ACC112 (cell line): ENCODE measurements around the gene DCAF8.
A peak's percentile ranks its signal among the peaks of the same experiment; 100 is the strongest.

Experiments
- H2AFZ ChIP-seq: fragments of 200-600 bp; sonication (generic); one replicate; pipeline ENCODE4 v1.6.0; 2017; ENCODE audit warnings: antibody characterized with exemption, low read length; ENCODE audit not compliant: unreplicated experiment
- H3K27ac ChIP-seq: fragments of 200-600 bp; sonication (generic); 2 replicates; pipeline ENCODE4 v1.5.1; 2014; ENCODE audit warnings: low read depth, mild to moderate bottlenecking, antibody characterized with exemption, low read length, moderate library complexity
- H3K27me3 ChIP-seq: fragments of 200-600 bp; sonication (generic); 2 replicates; pipeline ENCODE4 v1.6.1; 2014; ENCODE audit warnings: mild to moderate bottlenecking, antibody characterized with exemption, low read length, moderate library complexity, mixed read lengths; ENCODE audit not compliant: insufficient read depth
- H3K36me3 ChIP-seq: fragments of 200-600 bp; sonication (generic); 2 replicates; pipeline ENCODE4 v1.6.1; 2016; ENCODE audit warnings: mild to moderate bottlenecking, antibody characterized with exemption, low read length, moderate library complexity, mixed read lengths; ENCODE audit not compliant: insufficient read depth
- H3K4me1 ChIP-seq: fragments of 200-600 bp; sonication (generic); one replicate; pipeline ENCODE4 v1.6.1; 2016; ENCODE audit warnings: low read length, mixed read lengths; ENCODE audit not compliant: insufficient read depth, unreplicated experiment, control insufficient read depth
- H3K4me3 ChIP-seq: fragments of 200-600 bp; sonication (generic); 2 replicates; pipeline ENCODE4 v1.5.1; 2014; ENCODE audit warnings: mild to moderate bottlenecking, low read depth, low read length
- H3K79me2 ChIP-seq: fragments of 200-600 bp; sonication (generic); one replicate; pipeline ENCODE4 v1.6.0; 2016; ENCODE audit warnings: low read length; ENCODE audit not compliant: control insufficient read depth, unreplicated experiment, insufficient read depth

The DCAF8 gene

DNA sequence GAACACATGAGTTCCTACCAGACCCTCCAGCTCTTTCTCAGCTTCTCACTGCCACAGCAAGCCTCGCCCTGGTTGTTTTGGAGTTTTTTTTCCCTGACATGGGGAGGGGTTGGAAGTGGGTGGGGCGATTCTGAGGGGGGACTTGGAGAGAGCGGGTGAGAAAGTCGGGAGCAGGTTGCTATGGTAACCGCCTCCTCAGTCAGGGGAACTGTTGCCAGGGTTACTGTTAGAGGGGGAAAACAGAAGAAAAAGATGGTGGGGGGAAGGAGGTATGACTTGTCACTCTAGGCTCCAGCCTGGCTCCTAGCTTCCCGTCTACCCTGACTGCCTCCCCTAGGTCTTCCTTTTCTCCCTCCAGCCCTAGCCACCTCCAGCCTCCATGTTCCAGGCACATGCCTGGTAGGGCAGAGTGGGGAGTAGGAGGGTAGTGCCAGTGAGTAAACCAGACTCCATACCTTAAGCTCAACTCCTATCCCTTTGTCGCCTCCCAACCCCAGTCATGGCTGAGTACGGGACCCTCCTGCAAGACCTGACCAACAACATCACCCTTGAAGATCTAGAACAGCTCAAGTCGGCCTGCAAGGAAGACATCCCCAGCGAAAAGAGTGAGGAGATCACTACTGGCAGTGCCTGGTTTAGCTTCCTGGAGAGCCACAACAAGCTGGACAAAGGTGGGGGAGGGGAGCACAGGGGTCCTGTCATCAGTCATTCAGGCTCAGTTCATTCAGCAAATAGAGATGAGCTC is 51.1 kb downstream of the DCAF8 start:
- Histone ChIP-seq H3K79me2 (peaks cover 57% of the 10 kb centered on the region), H3K27ac (peak overlapping the region; percentile 46), H2AFZ (no peak overlapping the region), H3K27me3 (no peaks in the 10 kb centered on the region), H3K4me3 (no peak overlapping the region), H3K36me3 (peaks cover 25% of the 10 kb centered on the region; the same call in 1 of the 2 replicates), H3K4me1 (peaks cover 42% of the 10 kb centered on the region)

GRCh38 chr1:160210561-160210960 is 51.8 kb downstream of the DCAF8 start:
- H3K4me1 ChIP-seq: peaks cover 42% of the 10 kb centered on the region

DNA sequence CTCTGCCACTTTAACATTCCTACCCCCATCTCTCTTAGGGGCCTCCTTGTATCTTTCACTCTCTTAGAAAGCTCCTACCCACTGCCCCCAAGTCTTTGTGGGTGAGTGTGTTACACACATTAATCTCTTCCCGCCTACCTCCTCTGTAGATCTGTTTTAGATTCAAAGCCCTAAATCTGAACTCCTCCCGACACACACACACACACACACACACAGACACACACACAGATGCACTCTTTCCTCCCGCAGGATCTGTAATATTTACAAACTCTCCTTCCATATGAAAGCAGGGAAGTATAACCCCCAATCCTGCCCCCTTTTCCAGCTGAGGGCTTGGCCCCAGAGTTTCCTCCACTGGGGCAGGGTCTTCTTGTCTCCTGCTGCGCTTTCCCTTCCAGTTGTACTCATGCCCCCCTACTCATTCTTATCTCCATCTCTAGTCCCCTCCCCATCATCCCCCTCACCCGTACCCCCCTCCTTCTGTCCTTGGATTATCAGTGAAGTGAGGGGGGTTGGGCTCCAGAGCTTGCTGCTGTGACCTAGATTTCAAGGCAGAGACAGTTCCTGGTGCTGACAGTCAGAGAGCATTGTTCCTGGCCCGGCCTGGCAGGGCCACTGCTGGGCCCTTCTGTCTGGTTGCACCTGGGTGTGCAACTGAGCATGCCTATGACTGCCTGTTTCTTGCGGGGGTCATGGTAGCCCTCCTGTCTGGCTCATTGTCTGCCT is 52.9 kb downstream of the DCAF8 start:
- H2AFZ ChIP-seq: no peak overlapping the region
- peaks cover 12% of the 10 kb centered on the region; the same call in 1 of the 2 replicates for H3K36me3 ChIP-seq
- H3K27me3 ChIP-seq: no peaks in the 10 kb centered on the region
- peaks cover 47% of the 10 kb centered on the region for H3K4me1 ChIP-seq
- no peak overlapping the region for H3K27ac ChIP-seq
- peaks cover 67% of the 10 kb centered on the region for H3K79me2 ChIP-seq
- no peak overlapping the region for H3K4me3 ChIP-seq

More at GRCh38 chr1:160210561-160210960, 51.8 kb downstream of the DCAF8 start:
- Histone ChIP-seq H2AFZ (no peak overlapping the region), H3K27ac (peak overlapping the region; percentile 46; the same call in 1 of the 2 replicates), H3K79me2 (peaks cover 63% of the 10 kb centered on the region), H3K4me3 (no peak overlapping the region), H3K36me3 (peaks cover 19% of the 10 kb centered on the region; the same call in 1 of the 2 replicates), H3K27me3 (no peaks in the 10 kb centered on the region)

- H3K4me3 ChIP-seq: peak overlapping the region; percentile 11; the same call in 1 of the 2 replicates
- H3K27ac ChIP-seq: peak overlapping the region; percentile 98
- no peak overlapping the region for H2AFZ ChIP-seq
- no peaks in the 10 kb centered on the region for H3K27me3 ChIP-seq
- H3K4me1 ChIP-seq: peaks cover 49% of the 10 kb centered on the region
- peaks cover 12% of the 10 kb centered on the region; the same call in 1 of the 2 replicates for H3K36me3 ChIP-seq
- peaks cover 67% of the 10 kb centered on the region for H3K79me2 ChIP-seq
Measured at GRCh38 chr1:160208557-160209320, 53.6 kb downstream of the DCAF8 start.

DNA sequence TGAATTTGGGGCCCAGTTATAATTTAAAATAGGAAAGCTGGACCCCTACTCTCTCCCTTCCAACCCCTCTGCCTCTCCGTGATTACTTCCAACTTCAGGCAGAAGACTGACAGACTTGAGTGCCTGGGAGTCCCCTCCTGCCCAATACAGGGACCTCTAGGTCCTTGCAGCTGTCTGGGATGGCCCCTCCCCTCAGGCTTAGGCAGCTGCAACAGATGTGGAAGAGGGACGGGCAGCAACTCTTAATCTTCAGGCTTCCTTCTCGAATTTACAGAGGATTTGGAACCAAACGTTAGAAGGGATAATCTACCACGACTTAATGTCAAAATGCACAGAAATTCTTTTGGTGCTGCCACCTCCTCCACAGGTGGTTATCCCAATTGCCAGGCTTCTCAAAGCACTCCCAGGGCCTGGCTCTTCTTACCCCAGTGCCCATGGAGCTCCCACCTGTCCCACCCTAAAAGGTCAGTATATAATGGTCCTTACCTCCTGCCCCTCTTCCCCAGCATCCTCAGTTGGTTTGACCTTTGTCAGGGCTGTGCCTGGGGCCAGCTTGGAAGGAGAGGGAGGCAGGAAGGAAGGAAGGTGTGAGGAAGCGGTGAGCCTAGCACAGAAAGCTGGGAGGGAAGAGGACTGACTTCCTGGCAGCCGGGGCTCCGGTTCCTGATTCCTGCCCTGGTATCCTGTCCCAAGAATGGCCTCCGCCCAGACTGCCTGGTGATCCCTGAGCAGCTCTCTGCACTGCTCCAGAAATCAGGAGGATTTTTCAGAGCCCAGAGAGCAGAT is 54.4 kb downstream of the DCAF8 start:
- Histone ChIP-seq H3K27me3 (no peaks in the 10 kb centered on the region), H3K4me3 (peak overlapping the region; percentile 11; the same call in 1 of the 2 replicates), H3K79me2 (peaks cover 66% of the 10 kb centered on the region), H3K27ac (peak overlapping the region; percentile 98), H3K36me3 (peaks cover 8% of the 10 kb centered on the region; the same call in 1 of the 2 replicates), H3K4me1 (peaks cover 49% of the 10 kb centered on the region), H2AFZ (no peak overlapping the region)

GRCh38 chr1:160207118-160207650 is 55.2 kb downstream of the DCAF8 start:
- no peak overlapping the region for H2AFZ ChIP-seq
- peaks cover 61% of the 10 kb centered on the region for H3K79me2 ChIP-seq
- no peaks in the 10 kb centered on the region for H3K27me3 ChIP-seq
- peaks cover 49% of the 10 kb centered on the region for H3K4me1 ChIP-seq
- peak overlapping the region; percentile 92 for H3K4me3 ChIP-seq
- peaks cover 5% of the 10 kb centered on the region; the same call in 1 of the 2 replicates for H3K36me3 ChIP-seq
- peak overlapping the region; percentile 98 for H3K27ac ChIP-seq

- peaks cover 49% of the 10 kb centered on the region for H3K4me1 ChIP-seq
- H3K27ac ChIP-seq: peak overlapping the region; percentile 98
- H3K4me3 ChIP-seq: peak overlapping the region; percentile 92
- H3K27me3 ChIP-seq: no peaks in the 10 kb centered on the region
- peaks cover 61% of the 10 kb centered on the region for H3K79me2 ChIP-seq
- H3K36me3 ChIP-seq: peaks cover 5% of the 10 kb centered on the region; the same call in 1 of the 2 replicates
- H2AFZ ChIP-seq: no peak overlapping the region
Measured at GRCh38 chr1:160206421-160207117, 55.8 kb downstream of the DCAF8 start.

GRCh38 chr1:160206036-160206389 is 56.3 kb downstream of the DCAF8 start:
- Histone ChIP-seq H3K4me1 (peaks cover 49% of the 10 kb centered on the region), H3K79me2 (peaks cover 56% of the 10 kb centered on the region), H3K27ac (peak overlapping the region; percentile 98), H3K36me3 (peaks cover 5% of the 10 kb centered on the region; the same call in 1 of the 2 replicates), H2AFZ (peak overlapping the region; percentile 70), H3K4me3 (peak overlapping the region; percentile 92), H3K27me3 (no peaks in the 10 kb centered on the region)

GRCh38 chr1:160205242-160206035 is 56.9 kb downstream of the DCAF8 start, which contains the start of gene PEA15:
PEA15 (plus strand) TSS chr1:160205384; CDS start chr1:160211545, 6,161 bp downstream.
- Histone ChIP-seq H3K4me3 (peak within 1 kb of the TSS; percentile 92), H3K27ac (peak within 1 kb of the TSS; percentile 98), H2AFZ (peak within 1 kb of the TSS; percentile 83), H3K36me3 (peaks cover 5% of the 10 kb centered on the region; the same call in 1 of the 2 replicates), H3K27me3 (no peaks in the 10 kb centered on the region), H3K4me1 (peaks cover 45% of the 10 kb centered on the region), H3K79me2 (peaks cover 51% of the 10 kb centered on the region)
